Stimulated activated CD4-positive, alpha-beta T cell treated with anti-CD3 and anti-CD28 coated beads, Interleukin-1b, Interleukin-23, amount 100 ng/mL, for 48 hours (primary cell): Measurements from ENCODE around the gene ZNF805.
"Not testable (repeated sequence)": the region's sequence is repeated elsewhere in the genome, so short reads cannot be mapped to it uniquely, and the experiment has no call there.

ENCODE experiments used
- DNase-seq: peaks from one replicate; pipeline ENCODE4 v3.0.0-alpha.2; 2020

The ZNF805 gene

GRCh38 chr19:57269515-57270250 lies 29.3 kb downstream of the ZNF805 start:
- no peak for DNase-seq

- no peak for DNase-seq
These were observed 30.8 kb downstream of the ZNF805 start for GRCh38 chr19:57271280-57271679.

- no peak for DNase-seq
These were observed 32.6 kb downstream of the ZNF805 start for GRCh38 chr19:57273014-57273413.

- no peak for DNase-seq
These were observed 36.0 kb downstream of the ZNF805 start for GRCh38 chr19:57276430-57276829.

- not testable (repeated sequence) for DNase-seq
These were observed 38.0 kb downstream of the ZNF805 start for GRCh38 chr19:57278481-57278880.

GRCh38 chr19:57279418-57280164 lies 39.2 kb downstream of the ZNF805 start:
- DNase-seq = peak; percentile 89

- DNase-seq = peak; percentile 97
These were observed 39.9 kb downstream of the ZNF805 start, which contains the start of gene ZNF460 for GRCh38 chr19:57280165-57280961. ZNF460 (plus strand) TSS chr19:57280485; CDS start chr19:57280807, 322 bp downstream.

- DNase-seq = peak; percentile 7
These were observed 40.5 kb downstream of the ZNF805 start for GRCh38 chr19:57280962-57281400.

- DNase-seq = peak; percentile 25
These were observed 41.7 kb downstream of the ZNF805 start for GRCh38 chr19:57282011-57282643.

GRCh38 chr19:57288373-57288772 lies 47.9 kb downstream of the ZNF805 start:
- DNase-seq = no peak

GRCh38 chr19:57290970-57291369 lies 50.5 kb downstream of the ZNF805 start:
- no peak for DNase-seq

- no peak for DNase-seq
These were observed 52.1 kb downstream of the ZNF805 start for GRCh38 chr19:57292547-57292946.

GRCh38 chr19:57293719-57294118 lies 53.3 kb downstream of the ZNF805 start:
- DNase-seq = no peak

GRCh38 chr19:57302020-57302465 lies 61.6 kb downstream of the ZNF805 start:
- DNase-seq = no peak

GRCh38 chr19:57302727-57303401 lies 62.4 kb downstream of the ZNF805 start:
- no peak for DNase-seq
